NCI-H526 treated with DMSO at 0.1 percent for 48 hours (cell line): ENCODE data around the gene CENPS.
"Not testable (repeated sequence)": the region's sequence is repeated elsewhere in the genome, so short reads cannot be mapped to it uniquely, and the experiment has no call there.

Experiments used
- DNase-seq: peaks from one replicate; lab custom pipeline; 2025; lab: John Stamatoyannopoulos, UW

The CENPS gene

DNA sequence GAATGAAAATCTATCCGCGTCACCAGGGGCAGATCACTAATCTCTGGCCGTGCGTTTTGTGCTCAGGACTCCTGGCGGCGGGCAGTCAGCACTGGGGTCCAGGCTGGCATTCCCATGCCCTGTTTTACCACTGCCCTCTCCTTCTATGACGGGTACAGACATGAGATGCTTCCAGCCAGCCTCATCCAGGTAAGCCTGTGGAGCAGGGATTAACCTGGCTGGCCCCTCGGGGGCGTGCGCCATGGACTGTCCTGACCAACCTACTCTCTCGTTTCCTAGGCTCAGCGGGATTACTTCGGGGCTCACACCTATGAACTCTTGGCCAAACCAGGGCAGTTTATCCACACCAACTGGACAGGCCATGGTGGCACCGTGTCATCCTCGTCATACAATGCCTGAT lies 10.9 kb upstream of the CENPS start:
- no peak for DNase-seq

DNA sequence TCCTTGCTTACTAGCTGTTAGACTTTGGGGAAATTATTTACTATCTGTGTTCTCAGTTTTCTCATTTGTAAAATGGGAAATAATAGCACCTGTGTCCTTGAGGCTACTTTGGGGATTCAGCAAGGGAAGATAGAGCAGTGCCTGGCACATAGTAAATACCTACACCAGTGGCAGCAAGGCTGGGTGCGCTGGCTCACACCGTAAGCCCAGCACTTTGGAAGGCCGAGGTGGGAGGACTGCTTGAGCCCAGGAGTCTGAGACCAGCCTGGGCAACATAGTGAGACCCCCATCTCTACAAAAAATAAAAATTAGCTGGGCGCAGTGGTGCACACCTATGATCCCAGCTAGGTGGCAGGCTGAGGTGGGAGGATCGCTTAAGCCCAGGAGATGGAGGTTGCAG lies 8.6 kb upstream of the CENPS start:
- DNase-seq = no peak

DNA sequence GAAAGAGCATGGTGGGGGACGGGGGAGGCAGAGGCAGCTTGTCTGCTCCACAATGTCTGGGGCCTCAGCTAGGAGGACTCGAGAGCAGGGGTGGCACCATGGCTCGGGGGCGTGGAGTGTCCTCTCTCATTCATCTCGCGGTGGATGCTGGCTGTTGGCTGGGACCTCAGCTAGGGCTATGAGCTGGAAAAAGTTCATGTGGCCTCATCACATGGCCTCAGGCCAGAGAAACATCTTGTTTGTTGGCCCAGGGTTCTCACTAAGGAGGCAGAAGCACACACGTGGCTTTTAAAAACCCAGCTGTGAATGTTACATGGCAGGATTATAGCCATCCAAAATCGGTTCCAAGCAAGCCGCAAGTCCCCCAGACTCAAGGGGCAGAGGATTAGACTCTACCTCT lies 6.2 kb upstream of the CENPS start:
- DNase-seq = no peak

DNA sequence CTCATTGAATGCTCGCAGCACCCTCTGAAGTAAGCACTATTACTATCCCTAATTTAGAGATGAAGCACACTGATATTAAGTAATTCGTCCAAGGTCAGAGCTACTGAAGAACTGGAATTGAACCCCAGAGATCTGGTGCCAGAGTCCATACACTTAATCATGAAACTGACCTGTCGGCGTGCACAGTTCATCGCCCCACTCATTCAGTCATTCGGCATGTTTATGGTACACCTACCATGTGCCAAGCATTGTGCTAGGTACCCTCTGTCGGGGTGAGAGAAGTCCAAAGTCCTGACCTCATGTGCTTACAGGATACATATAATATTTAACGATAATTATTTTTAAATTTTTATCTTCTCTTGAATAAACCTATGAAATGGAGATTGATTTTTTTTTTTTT lies 5.6 kb upstream of the CENPS start:
- no peak for DNase-seq

DNA sequence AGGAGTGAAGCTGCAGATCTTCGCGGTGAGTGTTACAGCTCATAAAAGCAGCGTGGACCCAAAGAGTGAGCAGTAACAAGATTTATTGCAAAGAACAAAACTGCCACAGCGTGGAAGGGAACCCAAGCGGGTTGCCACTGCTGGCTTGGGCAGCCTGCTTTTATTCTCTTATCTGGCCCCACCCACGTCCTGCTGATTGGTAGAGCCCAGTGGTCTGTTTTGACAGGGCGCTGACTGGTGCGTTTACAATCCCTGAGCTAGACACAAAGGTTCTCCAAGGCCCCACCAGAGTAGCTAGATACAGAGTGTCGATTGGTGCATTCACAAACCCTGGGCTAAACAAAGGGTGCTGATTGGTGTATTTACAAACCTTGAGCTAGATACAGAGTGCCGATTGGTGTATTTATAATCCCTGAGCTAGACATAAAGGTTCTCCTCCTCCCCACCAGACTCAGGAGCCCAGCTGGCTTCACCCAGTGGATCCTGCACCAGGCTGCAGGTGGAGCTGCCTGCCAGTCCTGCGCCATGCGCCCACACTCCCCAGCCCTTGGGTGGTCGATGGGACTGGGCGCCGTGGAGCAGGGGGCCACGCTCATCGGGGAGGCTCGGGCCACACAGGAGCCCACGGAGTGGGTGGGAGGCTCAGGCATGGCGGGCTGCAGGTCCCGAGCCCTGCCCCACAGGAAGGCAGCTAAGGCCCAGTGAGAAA lies 4.3 kb upstream of the CENPS start:
- DNase-seq = not testable (repeated sequence)

DNA sequence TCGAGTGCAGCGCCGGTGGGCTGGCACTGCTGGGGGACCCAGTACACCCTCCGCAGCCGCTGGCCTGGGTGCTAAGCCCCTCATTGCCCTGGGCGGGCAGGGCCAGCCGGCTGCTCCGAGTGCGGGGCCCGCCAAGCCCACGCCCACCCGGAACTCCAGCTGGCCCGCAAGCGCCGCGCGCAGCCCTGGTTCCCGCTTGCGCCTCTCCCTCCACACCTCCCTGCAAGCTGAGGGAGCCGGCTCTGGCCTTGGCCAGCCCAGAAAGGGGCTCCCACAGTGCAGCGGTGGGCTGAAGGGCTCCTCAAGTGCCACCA lies 3.7 kb upstream of the CENPS start:
- not testable (repeated sequence) for DNase-seq

DNA sequence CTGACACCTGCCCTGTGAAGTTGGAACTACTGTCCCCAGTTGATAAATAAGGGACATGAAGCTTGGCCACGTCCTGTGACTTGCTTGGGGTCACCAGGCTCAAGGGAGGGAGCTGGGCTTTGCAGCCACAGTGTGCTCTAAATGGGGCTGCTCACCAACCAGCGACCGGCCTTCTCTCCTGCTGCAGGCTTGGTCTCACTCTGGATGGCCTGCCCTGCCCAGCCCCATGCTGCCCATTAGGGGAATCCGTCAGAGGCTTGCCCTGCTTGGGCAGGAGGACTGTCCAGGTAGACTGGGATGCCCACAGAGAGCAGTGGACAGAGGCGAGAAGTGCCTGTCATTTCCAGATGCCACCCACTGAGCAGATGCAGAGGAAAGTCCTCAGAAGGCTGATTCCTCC lies 1.2 kb upstream of the CENPS start:
- DNase-seq = no peak

DNA sequence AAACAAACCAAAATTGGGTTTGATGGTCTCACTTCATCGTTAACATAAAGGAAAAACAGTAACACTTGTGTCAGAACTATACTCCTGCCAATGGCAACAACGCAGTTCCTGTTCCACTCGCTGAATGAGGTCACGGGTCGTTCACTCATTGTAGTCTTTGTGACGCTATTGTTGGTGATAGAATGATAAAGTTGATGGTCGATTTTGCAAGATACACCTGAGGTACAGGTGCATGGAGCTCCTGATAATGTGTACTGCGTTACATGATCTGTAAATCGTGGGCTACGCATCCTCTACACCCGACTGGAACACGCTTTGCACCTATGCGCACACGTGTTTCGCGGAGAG lies 391 bp upstream of the CENPS start:
- no peak for DNase-seq

DNA sequence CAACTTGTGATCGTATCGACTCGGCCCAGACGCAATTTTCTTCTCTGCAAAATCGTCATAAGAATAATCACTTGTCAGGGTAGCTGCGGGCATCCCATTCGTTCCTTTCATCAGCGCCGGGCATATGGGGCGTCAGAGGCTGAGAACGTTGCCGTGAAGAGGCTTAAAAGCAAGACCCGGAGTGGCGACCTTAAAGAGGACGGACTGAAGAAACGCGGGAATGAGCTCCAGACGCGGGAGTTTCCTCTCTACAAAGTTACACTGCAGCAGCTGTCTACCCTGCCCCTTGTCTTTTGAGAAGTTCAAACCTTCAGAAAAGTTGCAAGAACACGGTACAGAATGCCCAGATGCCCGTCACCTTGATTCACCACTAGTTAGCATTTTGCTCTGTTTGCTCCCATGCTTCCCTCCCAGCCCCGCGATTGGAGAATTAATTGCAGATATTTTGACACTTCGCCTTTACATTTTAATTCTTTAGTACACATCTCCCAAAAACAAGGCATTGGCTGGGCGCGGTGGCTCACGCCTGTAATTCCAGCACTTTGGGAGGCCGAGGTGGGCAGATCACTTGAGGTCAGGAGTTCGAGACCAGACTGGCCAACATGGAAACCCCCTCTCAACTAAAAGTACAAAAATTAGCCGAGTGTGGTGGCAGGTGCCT lies 967 bp downstream of the CENPS start:
- DNase-seq = no peak

DNA sequence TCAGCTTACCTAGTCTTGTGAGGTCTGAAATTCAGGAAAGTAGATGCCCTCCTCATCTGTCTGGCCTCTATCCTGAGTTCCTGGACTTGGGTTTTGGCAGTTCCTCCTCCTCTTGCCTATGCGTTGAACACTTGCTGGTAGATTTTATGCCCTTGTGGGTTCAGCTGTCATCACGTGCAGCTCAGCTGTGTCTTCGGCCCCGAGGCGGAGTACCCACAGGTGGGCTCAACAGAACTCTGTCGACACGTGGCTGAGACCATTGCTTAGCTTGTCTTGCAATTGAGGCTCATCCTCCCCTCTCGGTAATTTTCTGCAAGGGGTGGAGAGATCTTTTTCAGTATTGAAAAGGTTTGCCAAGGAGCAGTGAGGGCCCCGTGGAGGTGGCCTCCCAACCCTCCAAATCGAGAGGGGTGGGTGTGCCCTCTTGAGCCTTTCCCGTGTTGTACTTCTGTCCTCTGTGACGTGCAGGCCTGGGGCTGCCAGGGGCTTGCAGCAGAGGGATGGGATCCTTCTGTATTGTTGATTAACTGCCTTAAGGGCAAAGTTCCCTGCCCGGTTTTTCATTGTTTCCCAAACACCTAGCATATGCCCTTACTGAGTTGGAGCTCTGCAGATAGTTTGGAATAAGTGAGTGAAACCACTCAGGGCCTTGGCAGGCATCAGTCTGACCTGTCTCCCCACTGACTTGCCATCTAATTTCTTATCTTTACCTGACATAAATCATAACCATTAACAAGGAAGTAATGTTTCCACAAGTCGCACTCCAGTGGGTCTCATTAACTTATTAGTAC lies 2.9 kb downstream of the CENPS start:
- DNase-seq = no peak

DNA sequence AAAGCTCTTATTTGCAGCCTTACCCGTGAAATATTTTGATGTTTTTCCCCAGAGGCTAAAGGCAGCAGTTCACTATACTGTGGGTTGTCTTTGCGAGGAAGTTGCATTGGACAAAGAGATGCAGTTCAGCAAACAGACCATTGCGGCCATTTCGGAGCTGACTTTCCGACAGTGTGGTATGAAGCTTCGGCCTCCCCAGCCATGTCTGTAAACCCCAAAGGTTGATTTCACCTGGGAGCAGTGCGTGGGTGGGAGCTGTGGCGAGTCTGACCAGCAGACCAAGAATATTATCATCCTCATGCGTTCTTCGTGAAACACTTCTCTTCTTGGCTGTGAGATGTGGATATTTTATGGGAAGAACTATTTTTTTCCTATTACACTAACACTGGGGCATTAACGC lies 3.6 kb downstream of the CENPS start:
- DNase-seq = no peak

DNA sequence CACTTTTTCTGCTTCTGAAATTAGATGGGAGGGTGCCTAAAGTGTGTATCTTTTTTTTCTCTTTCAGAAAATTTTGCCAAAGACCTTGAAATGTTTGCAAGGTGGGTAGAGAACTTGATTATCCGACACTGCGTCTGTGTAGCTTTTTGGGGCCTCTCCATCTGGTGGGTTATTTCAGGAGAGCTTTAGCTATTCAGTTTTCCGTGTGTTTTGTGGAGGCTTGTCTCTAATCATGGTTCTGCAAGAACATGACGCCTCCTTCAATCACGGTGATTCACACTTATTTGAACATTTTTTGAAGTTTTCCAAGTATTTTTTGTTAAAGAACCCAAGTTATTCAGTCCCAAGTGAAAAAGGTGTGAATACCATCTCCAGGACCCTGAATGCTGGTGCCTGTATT lies 4.4 kb downstream of the CENPS start:
- no peak for DNase-seq

DNA sequence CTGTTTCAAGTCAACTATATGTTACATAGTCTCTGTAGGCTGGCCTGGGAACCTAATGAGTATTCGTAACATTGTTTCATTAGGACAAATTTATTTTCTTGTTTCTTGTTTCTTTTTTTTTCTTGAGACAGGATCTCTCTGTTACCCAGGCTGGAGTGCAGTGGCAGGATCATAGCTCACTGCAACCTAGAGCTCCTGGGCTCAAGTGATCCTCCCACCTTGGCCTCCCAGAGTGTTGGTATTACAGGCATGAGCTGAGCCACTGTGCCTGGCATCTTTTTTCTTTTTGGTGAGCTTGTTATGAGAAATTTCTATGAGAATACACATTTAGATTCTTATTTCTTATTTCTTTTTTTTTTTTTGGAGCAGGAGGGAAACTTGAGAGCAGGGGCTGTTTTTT lies 6.8 kb downstream of the CENPS start:
- DNase-seq = no peak

DNA sequence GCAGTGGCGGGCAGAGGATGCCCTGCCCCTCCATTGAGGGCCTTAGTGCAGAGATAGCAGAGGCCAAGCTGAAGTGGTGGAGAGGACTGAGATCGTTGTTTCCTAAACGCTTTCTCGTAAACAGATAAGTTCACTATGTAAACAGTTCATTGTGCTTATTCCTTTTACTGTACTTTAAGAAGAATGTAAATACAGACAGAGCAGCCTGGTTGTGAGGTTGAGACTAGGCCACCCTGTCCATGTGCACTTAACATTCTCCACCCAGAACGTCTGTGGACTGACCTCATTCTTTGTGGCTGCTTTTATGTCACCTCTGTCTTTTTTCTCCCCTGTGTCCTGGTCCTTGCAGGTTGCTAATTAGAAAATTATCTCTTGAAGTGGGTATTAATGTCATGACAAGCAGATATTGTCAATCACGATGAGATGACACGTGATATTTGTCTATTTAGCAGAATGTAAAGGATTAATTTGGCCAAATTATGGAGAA lies 8.5 kb downstream of the CENPS start:
- no peak for DNase-seq

DNA sequence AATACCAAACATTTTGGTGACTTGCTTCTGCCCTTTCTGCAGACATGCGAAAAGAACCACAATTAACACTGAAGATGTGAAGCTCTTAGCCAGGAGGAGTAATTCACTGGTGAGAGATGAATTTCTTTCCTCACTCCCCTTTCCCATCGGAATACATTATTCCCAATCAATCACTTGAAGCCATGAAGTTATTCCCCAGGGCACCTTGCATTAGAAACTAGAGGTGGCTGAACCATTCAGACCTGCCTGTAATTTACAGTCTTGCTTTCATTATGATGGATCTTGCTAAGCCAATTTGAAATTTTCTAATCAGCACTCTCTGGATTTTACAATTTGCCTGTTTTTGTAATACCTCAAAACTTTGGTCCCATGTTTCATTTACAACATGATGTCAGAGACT lies 10.1 kb downstream of the CENPS start:
- DNase-seq = no peak

DNA sequence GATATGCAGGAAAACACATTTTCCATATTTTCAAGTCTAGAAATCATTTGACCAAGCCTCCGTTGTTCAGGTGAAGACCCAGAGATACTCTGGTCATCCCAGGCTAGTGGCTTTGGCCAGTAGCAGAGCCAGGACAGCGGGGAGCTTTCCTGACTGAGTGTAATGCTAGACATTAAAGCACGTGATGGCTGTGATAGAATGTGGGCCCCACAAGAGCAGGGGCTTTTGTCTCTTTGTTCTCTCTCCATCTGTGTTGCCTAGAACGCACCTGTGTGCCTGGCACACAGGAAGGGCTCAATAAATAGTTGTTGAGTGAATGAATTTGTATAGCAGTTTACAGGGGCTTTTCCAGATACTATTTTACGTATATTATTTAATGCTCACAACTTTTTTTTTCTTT lies 10.6 kb downstream of the CENPS start:
- DNase-seq = no peak

DNA sequence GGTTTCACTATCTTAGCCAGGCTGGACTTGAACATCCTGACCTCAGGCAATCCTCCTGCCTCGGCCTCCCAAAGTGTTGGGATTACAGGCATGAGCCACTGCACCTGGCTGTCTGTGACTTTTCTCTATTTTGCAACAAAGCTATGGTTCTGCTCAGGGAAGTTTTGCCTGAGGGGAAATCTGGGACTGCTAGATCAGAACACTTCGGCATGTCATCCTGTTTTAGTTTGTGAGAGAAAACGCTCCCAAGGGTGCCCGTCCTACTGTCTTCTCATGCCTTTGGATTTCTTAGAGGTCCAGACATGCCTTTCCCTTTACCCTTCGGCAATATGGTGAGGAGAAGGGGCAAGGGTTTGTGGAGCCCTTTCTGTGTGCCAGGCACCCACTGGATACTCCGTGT lies 14.0 kb downstream of the CENPS start:
- no peak for DNase-seq

DNA sequence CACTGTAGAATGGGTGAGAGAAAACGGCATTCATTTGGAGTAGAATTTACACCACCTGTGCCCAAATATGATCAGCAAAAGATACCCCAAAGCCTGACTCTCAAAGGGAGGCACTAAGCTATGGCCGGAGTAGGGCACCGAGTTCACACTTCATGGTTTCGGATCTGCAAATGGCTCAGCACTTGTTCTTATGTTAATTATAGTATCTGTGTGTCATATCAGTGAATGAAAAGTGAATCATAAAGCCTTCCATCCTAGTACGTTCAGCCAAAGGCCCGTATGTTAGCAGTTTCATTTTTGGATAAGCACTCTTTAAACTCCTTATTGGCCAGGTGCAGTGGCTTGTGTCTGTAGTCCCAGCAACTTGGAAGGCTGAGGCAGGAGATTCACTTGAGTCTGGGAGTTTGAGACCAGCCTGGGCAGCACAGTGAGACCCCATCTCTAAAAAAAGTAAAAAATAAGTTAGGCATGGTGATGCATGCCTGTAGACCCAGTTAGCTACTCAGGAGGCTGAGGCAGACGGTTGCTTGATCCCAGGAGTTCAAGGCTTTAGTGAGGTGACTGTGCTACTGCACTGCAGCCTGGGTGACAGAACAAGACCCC lies 14.7 kb downstream of the CENPS start:
- DNase-seq = no peak

DNA sequence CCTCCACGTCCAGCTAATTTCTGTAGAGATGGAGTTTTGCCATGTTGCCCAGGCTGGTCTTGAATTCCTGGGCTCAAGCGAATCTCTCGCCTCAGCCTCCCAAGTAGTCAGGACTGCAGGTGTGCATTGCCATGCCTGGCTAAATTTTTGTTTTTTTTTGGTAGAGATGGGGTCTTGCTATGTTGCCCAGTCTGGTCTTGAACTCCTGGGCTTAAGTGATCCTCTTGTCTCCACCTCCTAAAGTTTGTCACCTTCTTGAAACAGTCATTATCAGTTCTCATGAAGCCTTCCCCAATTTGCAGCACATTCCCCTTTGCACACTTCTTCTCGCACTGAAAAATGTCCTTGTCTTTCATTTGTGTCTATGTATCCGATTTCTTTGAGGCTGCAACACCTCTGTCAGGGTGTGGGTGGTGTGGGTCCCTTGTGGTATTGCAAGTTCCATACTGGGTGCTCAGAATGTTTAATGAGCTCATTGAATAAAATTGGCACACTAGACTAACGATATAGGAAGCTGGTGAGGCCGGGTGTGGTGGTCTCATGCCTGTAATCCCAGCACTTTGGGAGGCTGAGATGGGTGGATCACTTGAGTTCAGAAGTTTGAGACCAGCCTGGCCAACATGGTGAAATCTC lies 16.7 kb downstream of the CENPS start:
- no peak for DNase-seq

DNA sequence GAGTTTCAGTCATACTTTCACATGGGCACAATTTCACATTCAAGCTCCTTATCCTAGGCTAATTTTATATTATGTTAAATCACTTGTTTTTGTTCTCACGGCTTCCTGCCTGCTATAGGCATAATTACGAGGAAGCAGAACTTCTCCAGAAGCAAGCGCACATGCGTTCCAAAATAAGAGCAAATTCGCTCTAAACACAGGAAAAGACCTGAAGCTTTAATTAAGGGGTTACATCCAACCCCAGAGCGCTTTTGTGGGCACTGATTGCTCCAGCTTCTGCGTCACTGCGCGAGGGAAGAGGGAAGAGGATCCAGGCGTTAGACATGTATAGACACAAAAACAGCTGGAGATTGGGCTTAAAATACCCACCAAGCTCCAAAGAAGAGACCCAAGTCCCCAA lies 19.5 kb downstream of the CENPS start, which contains the start of gene CORT:
CORT (plus strand) TSS at position 281 of the 400 bp plus-strand sequence. CDS start 193 bp downstream, outside the sequence.
- no peak for DNase-seq

DNA sequence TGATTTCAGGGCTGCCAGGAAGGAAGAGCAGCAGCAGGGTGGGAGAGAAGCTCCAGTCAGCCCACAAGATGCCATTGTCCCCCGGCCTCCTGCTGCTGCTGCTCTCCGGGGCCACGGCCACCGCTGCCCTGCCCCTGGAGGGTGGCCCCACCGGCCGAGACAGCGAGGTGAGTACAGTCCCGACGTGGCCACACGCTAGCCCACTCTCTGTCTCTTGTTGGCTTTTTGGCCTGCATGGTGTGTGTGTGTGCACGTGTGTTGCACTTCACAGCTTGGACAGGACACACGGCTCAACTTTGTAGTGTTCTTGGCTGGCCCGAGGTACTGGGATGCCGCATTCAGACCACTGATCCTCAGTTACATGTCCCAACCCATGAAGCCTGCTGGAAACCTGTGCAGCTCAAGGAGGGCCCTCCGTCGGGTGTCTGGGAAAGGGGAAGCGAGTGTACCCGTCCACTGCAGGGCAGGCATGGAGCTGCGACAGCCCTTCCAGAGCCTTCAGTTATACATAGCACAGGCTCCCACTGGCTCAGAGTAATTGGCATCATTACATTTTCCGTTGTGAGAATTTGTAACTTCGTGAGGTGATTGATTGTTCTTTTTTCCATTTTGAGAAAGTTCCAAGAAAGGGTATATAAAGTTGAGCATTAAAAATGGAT lies 20.1 kb downstream of the CENPS start:
- no peak for DNase-seq

DNA sequence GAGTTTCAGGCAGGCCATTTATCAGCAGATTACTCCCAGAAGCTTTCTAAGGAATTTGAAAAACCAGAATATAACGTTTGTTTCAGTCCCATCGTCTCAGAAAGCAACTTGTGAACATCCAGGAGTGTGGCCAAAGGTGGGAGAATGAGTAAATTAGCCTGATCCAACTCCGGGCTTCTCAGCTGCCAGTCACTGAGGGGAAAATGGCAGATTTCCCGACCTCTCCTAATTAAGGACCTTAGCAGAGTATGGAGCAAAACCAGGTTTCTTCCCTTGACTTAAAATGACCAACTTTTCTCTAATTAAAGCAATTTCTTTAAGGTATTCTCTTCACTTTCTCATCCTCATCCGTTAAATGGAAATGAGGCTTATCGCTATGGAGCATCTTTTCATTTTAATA lies 20.6 kb downstream of the CENPS start:
- DNase-seq = no peak
